Tibial nerve (tissue), 4 donors: Measurements from ENCODE around the gene ABCA7.

Experiments
- CTCF ChIP-seq, 5 experiments: fragments of 200-600 bp in 3 of 5; fragments of 450-650 bp in 2 of 5; sonication (generic) in 3 of 5; IDR thresholded peaks; one replicate each; pipeline ENCODE4 v1.5.1; 2016 to 2019; ENCODE audit warnings: antibody characterized with exemption in 5 of 5, mild to moderate bottlenecking in 3 of 5, moderate library complexity in 2 of 5
- EP300 ChIP-seq, 2 donors: sonication (generic); formaldehyde crosslinking; IDR thresholded peaks; one replicate each; pipeline ENCODE4 v1.6.1; 2017; ENCODE audit warnings: antibody characterized with exemption in 2 of 2, mild to moderate bottlenecking in 1 of 2
- POLR2A ChIP-seq, 2 donors: fragments of 450-650 bp; IDR thresholded peaks; one replicate each; pipeline ENCODE4 v1.6.1; 2017; ENCODE audit warnings: antibody characterized with exemption in 2 of 2, mild to moderate bottlenecking in 2 of 2, moderate library complexity in 2 of 2

- TF ChIP-seq CTCF (IDR thresholded peaks at IDR 0.05) (no peak), POLR2A (IDR thresholded peaks at IDR 0.05) (no peak), EP300 (IDR thresholded peaks at IDR 0.05) (no peak)
Observed at GRCh38 chr19:1062387-1063029, 22.6 kb downstream of the ABCA7 start.
